G401 (cell line): Measurements from ENCODE around the gene OR10A3. TPM values are rescaled to one million over a fixed set of nuclear protein-coding genes. Genes with fewer than 3 reads are reported as not detected.
"Not testable (repeated sequence)": the region's sequence is repeated elsewhere in the genome, so short reads cannot be mapped to it uniquely, and the experiment has no call there.

ENCODE experiments used
- DNase-seq: peaks from one replicate; pipeline ENCODE4 v3.0.0-alpha.2; 2015; ENCODE audit warnings: low spot score
- in situ Hi-C: cut with HindIII; loops from 2 replicates; pipeline ENCODE4 v1.10.0; 2016; ENCODE audit warnings: low sequenced_read_pairs, mixed read lengths
- total RNA-seq: library from RNA; depleted of rRNA; stranded (reverse); fragments of >200 nt; shearing (Covaris generic); gene quantifications from 2 replicates; pipeline ENCODE4 v1.2.3, GENCODE V29; 2014; rRNA removed

The OR10A3 gene
- total RNA-seq: not detected in 2 replicates

DNA sequence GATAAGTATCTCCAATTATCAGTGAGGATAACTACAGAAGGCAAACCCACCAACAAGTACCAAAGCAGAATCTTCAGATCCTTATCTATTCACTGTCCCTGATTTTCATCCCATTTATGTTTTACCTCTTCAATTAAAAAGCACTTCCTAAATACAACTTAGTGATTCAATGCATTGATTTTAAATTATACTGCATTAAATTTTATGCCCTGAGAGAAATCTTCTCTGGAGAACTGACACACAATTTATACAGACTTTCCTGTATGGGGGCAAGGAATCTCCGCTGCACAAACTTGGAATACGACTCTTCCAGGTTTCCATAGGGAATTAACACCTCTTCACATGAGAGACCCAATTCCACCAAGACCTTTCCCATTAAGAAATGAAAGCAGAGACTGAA is at the start of gene OR10A3:
OR10A3 (minus strand) TSS at position 101 of the 400 bp plus-strand sequence. CDS start 2,188 bp downstream, outside the sequence.
- no peak for DNase-seq
- in situ Hi-C loops: no loop called here

DNA sequence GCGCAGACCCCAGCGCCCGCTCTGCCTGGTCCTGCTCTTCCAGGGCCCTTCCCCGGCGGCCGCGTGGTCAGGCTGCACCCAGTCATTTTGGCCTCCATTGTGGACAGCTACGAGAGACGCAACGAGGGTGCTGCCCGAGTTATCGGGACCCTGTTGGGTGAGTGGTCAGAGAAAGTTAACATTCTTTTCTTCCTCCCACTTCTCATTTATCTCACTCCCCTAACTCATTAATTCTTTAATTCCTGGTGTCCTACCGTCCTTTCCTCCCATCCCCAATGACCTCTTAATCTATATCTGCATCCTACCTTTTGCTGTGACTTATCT is 46.0 kb upstream of the OR10A3 start:
- DNase-seq, in situ Hi-C loops: not testable (repeated sequence)

- in situ Hi-C loops: no loop called here
Measured at GRCh38 chr11:7986768-7987559, 45.5 kb upstream of the OR10A3 start, which contains the start of gene EIF3F. Gene EIF3F (plus strand): TSS chr11:7987337. CDS start chr11:7987353, 16 bp downstream.

DNA sequence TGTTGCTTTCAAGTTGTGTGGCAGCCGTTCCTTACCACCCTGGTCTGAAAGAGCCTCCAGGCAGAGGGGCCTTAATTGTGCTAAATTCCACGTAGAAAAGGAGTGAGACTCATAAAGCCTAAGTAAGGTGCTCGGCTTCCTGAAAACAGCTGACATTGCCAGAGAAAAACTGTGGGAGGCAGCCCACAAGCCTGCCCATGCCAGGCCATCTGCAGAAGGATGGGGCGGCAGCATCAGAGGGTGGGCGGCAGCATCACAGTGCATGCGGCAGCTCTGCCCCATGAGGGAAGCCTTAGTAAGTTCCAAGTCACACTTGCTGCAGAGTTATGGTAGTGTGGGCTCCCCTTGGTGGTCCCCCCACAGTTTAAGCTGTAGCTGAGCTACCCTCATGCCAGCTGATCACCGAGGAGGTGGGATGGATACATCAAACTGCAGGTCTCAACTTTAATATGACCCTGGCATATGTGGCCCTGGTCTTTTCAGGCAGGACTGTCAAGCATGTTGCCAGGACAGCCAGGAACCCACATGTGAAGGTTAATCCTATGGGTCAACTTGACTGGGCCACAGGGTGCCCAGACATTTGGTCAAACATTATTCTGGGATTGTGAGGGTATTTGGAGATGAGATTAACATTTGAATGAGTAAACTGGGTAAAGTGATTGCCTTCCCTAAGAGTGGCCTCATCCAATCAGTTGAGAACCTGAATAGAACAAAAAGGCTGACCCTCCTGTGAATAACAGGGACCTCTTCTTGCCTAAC is 42.5 kb upstream of the OR10A3 start:
- no peak for DNase-seq
- in situ Hi-C loops: no loop called here

More at GRCh38 chr11:7986768-7987559, 45.5 kb upstream of the OR10A3 start, which contains the start of gene EIF3F:
- DNase-seq: peak; percentile 99

GRCh38 chr11:7982582-7983119 is 41.1 kb upstream of the OR10A3 start:
- in situ Hi-C loops: no loop called here
- DNase-seq: no peak

DNA sequence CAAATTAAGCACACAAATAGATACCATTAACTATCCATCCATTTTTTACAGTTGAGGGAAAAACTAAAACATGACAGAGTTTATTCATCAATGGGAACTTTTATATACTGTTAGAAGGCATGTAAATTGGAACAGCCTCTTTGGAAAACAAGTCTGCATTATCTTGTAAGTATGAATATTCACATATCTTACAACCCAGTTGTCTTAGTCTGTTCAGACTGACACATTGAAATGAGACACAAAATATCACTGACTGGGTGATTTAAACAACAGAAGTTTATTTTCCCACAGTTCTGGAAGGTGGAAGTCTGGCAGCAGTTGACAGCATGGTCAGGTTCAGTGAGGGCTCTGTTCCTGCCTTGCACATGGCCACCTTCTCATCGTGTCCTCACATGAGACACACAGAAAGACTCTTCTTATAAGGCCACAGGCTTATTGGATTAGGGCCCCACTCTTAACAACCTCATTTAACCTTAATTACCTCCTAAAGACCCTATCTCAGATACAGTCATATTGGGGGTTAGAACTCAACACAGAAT is 40.2 kb upstream of the OR10A3 start:
- DNase-seq: no peak
- in situ Hi-C loops: no loop called here

- in situ Hi-C loops: no loop called here
- DNase-seq: no peak
Measured at GRCh38 chr11:7977232-7977917, 35.9 kb upstream of the OR10A3 start.

GRCh38 chr11:7974668-7975067 is 33.2 kb upstream of the OR10A3 start:
- in situ Hi-C loops: no loop called here
- no peak for DNase-seq

DNA sequence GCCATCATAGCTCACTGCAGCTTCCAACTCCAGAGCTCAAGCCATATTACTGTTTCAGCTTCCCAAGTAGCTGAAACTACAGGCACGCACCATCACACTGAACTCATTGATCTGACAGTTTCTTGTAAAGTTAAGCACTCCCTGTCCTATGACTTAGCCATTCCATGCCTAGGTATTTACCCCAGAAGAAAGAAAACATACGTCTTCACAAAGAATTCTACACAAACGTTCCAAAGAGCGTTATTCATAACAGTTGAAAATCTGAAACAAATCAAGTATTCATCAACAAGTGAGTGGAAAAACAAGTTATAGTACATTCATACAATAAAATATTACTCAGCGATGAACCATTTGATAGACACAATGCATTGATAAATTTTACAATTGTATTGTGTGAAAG is 31.5 kb upstream of the OR10A3 start:
- in situ Hi-C loops: no loop called here
- no peak for DNase-seq

- no peak for DNase-seq
- in situ Hi-C loops: no loop called here
Measured at GRCh38 chr11:7971846-7972245, 30.3 kb upstream of the OR10A3 start.

DNA sequence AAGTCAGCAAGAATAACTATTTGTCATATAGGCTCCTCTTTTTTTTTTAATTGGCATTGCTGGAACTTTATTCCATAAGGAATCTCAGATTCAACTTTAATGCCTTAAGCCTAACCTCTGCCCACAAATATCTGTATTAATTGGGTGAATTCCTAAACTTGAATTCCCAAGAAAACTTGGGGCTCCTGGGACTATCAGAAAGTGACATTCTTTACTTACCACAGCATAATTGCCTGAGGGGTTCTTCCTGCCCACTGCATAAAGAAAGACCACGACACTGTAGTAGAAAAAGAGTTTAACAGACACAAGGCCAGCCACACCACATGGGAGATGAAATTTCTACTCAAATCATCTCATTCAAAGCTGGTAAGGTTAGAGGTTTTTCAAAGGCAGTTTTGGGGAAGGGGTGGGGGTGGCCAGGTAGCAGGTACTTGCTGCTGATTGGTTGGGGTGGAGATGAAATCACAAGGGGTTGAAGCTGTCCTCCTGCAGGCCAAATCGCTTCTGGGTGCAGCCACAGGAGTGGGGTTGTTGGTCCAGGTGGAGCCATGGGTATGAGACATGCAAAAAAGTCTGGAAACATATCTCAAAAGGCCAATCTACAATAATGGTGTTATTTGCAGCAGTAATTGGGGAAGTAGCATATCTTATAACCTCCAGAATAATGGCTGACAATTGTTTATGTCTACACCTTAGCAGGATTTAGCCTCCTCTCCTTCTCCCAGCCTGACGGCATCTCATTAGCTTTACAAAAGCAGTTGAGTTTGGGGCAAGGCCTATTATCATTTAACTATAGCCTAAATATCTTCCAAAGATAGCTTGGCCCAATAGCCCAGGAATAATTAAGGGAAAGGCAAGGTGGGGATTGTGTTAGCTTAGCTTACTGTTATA is 28.5 kb upstream of the OR10A3 start:
- DNase-seq: no peak
- in situ Hi-C loops: no loop called here

DNA sequence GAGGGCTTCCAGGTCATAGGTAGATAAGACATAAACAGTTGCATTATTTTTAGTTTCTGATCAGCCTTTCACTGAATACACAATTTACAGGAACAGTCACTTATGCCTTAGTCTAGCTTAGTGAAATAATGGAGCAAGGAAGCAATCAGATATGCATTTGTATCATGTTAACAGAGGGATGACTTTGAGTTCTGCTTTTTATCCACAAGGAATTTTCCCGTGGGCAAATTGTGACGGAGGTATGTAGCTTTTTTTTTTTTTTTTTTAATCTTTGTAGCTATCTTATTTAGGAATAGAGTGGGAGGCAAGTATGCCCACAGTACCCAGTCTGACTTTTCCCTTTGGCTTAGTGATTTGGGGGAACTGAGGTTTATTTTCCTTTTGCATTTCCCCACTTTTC is 27.2 kb upstream of the OR10A3 start:
- no peak for DNase-seq
- in situ Hi-C loops: no loop called here

GRCh38 chr11:7967826-7968225 is 26.3 kb upstream of the OR10A3 start:
- in situ Hi-C loops: no loop called here
- no peak for DNase-seq

DNA sequence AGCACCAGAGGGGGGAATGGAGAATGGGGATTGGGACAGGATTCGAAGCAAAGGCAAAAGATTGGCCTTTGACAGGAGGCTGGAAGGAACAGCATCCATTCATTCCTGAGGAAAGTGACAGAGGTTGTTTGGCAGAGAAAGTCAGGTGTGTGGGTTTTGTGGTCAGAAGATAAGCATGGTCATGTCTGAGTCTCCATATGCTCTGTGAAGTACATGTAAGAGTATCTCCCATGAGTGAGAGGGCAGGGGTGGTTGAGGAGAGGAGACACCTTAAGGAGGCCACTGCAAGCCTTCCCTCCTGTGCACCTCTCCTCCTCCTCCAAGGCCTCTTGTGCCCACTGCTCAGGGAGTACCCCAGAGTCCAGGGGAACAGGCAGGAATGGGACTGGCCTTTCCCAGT is 25.6 kb upstream of the OR10A3 start:
- in situ Hi-C loops: no loop called here
- no peak for DNase-seq

DNA sequence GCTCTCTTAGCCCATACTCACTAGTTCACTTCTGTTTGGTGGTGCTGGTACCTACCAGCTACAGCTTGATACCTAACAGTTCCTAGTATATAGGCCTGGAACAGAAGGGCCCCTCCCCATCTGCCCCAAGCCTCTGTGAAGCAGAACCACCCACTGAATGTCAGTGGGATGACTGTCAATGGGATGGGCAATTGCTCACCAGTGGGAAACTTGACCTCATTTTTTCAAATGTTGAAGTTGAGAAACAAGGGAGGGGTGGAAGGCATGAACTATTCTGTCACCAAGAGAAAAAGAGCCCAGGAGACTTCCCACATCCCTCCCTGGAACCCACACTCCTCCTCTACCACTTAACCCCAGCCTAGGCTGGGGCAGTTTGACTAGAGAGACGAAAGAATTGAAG is 23.9 kb upstream of the OR10A3 start, which contains the start of gene NLRP10:
NLRP10 (minus strand) TSS at position 62 of the 400 bp plus-strand sequence. CDS start 1,952 bp downstream, outside the sequence.
- no peak for DNase-seq
- in situ Hi-C loops: no loop called here

DNA sequence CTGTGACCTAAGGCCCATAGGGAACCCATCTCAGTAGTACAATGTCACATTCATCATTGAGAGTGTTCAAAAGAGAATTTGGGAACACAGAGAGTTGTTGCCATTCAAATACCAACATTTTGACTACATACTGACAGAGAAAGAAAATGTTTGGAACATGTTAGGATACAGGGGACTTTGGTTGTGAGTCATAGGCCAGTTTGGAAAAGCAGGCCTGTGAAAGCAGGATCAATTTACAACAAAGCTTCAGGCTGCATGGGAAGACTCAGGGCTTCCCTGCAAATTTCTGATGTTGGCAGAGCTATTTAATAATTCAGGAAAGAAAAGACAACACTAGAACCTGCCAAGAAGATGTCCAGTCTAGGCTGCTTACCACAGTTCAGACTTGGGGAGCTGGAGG is 23.4 kb upstream of the OR10A3 start:
- no peak for DNase-seq

DNA sequence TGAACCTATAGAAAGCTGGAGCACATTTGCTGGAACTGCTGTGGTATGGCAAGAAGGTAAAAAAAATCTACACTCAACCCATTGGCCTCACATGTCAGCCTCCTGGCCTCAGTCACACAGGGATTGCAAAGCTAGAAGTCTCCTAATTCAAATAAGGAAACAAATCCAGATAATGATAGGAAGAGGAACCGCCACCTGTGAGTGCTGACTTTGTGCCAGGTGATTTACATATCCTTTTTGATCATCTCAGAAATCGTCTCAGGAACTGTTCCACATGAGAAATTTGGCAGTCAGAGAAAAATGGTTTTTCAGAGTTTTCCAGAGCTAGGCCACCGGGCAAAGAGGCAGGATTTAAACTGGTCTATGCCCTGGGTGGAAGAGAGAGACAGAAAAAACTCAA is 22.8 kb upstream of the OR10A3 start:
- in situ Hi-C loops: no loop called here
- DNase-seq: no peak

More for the DNA sequence above, 23.4 kb upstream of the OR10A3 start:
- in situ Hi-C loops: no loop called here

DNA sequence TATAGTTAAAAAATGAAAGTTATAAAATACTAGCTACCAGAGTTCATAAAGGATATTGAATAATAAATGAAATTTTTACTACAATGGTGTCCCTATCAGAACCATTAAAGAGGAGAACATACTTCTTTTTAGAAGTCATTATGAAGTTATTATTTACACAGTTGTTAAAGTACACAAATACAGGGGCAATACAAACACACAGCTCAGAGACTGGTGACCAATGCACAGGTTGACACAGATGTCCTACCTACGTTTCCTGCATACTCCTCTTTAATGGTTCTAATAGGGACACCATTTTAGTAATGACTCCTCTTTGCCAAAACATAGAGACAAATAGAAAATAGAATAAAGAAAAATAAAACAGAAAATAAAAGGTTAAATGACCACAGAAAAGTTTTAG is 13.7 kb upstream of the OR10A3 start:
- in situ Hi-C loops: no loop called here
- no peak for DNase-seq
